Testis (tissue), 2 donors: ENCODE data around the gene AKR1B1.

Experiments used
- POLR2A ChIP-seq: fragments of 450-650 bp; IDR thresholded peaks from one replicate; pipeline ENCODE4 v1.6.1; 2017; ENCODE audit warnings: antibody characterized with exemption, mild to moderate bottlenecking, moderate library complexity
- TF ChIP-seq, protein P1 (sequence below), 3 experiments: fragments of 450-650 bp in 2 of 3; fragments of 200-600 bp in 1 of 3; sonication (generic) in 1 of 3; IDR thresholded peaks; one replicate each; pipeline ENCODE4 v1.5.1; 2016 to 2019; ENCODE audit warnings: antibody characterized with exemption in 3 of 3, mild to moderate bottlenecking in 2 of 3, moderate library complexity in 1 of 3

DNA sequence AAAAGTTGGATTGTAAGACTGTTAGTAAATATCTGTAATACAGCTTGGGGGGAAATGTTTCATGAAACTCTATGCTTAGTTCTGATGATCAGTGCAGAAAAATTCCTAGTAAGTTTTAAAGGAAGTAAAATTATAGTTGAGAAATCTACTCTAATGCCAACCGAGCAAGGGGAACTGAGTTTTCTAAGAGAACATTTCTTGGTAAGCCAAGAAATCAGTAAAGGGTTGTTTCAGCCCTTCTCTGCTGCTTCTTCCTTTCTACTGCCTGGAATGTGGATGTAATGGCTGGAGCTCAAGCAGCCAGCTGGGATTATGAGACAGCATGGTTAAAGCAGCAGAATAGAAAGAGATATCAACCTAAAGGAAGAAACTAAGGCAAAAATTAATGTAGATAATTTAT lies 15.9 kb upstream of the AKR1B1 start:
- no peak for TF ChIP-seq POLR2A
- TF ChIP-seq, protein P1, sequence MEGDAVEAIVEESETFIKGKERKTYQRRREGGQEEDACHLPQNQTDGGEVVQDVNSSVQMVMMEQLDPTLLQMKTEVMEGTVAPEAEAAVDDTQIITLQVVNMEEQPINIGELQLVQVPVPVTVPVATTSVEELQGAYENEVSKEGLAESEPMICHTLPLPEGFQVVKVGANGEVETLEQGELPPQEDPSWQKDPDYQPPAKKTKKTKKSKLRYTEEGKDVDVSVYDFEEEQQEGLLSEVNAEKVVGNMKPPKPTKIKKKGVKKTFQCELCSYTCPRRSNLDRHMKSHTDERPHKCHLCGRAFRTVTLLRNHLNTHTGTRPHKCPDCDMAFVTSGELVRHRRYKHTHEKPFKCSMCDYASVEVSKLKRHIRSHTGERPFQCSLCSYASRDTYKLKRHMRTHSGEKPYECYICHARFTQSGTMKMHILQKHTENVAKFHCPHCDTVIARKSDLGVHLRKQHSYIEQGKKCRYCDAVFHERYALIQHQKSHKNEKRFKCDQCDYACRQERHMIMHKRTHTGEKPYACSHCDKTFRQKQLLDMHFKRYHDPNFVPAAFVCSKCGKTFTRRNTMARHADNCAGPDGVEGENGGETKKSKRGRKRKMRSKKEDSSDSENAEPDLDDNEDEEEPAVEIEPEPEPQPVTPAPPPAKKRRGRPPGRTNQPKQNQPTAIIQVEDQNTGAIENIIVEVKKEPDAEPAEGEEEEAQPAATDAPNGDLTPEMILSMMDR (IDR thresholded peaks at IDR 0.05): no peak
